HEK293T (cell line): ENCODE data around the gene MEF2A.

Experiments used
- ARNT ChIP-seq: fragments of 450-650 bp; IDR thresholded peaks from 2 replicates; pipeline ENCODE4 v1.6.1; 2017; ENCODE audit warnings: mild to moderate bottlenecking
- BHLHE40 ChIP-seq: fragments of 450-650 bp; IDR thresholded peaks from 2 replicates; pipeline ENCODE4 v1.6.1; 2016; ENCODE audit warnings: mild to moderate bottlenecking, moderate library complexity, borderline replicate concordance
- CTBP1 ChIP-seq: fragments of 450-650 bp; IDR thresholded peaks from 2 replicates; pipeline ENCODE4 v1.6.1; 2016; ENCODE audit warnings: borderline replicate concordance
- ELF4 ChIP-seq: fragments of 450-650 bp; IDR thresholded peaks from 2 replicates; pipeline ENCODE4 v1.6.1; 2017; ENCODE audit warnings: antibody characterized with exemption
- SP1 ChIP-seq: fragments of 450-650 bp; IDR thresholded peaks from 2 replicates; pipeline ENCODE4 v1.6.1; 2017
- SUZ12 ChIP-seq: fragments of 450-650 bp; IDR thresholded peaks from 2 replicates; pipeline ENCODE4 v1.6.1; 2016; ENCODE audit warnings: mild to moderate bottlenecking
- TARDBP ChIP-seq: fragments of 450-650 bp; IDR thresholded peaks from 2 replicates; pipeline ENCODE4 v1.6.1; 2016
- ZNF384 ChIP-seq: fragments of 450-650 bp; IDR thresholded peaks from 2 replicates; pipeline ENCODE4 v1.6.1; 2016

- TF ChIP-seq BHLHE40 = no peak
- TF ChIP-seq SP1 = no peak
- TF ChIP-seq SUZ12 = no peak
- TF ChIP-seq ZNF384 = no peak
- no peak for TF ChIP-seq ARNT
- no peak for TF ChIP-seq ELF4
- TF ChIP-seq TARDBP = no peak
- TF ChIP-seq CTBP1 = no peak
These were observed 65.5 kb downstream of the MEF2A start for GRCh38 chr15:99631255-99631654.
